Measurements from ENCODE around the gene AHRR. TPM values are rescaled to one million over a fixed set of nuclear protein-coding genes. Genes with fewer than 3 reads are reported as not detected.

AHRR gene
- total and polyA plus RNA-seq, 10 of the 15 experiments (the other 5 are each of a cell fraction or from before 2014, with no cell fraction given): 0.90 to 35.2 (median 19.2) TPM

DNA sequence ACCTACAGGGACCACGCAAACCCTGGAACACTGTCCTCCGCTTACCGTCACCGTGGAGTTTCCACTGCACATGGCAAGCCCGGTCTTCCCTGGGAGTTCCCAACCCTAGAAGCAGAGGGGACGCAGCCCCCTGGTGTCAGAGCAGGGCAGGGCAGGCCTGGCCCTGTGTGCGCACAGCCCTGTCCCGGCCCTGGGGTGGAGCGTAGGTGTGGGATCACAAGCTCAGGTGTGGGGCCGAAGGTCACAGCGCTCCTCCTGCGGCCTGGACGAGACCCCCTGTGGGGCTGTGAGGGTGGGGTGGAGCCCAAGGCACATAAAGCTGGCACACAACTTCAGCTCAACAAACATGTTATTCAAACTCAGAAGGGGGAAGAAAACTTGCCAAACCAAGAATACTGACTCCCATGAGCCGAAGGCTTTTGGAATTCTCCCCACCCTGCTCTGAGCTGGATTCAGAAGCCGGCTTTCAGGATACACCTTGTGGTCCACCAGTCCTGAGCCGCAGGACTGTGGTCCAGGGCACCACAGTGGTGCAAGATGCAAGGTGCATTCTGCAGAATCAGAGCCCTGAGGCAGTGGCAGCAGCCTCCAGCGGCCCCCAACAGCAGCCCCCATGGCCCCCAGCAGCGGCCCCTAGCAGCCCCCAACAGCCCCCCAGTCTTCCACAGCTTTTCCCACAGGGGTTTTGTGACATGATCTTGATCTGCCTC lies 109.6 kb downstream of the AHRR start:
- intact Hi-C loops (cut with micrococcal nuclease; ENCODE audit: unreplicated experiment) (loop anchor here (1.0 kb wide), 1 partner anchor 114 kb away; no protein-coding TSS in a partner anchor), in situ Hi-C loops (cut with MboI) (no loop called here)
- Histone ChIP-seq H3K79me2 (ENCODE audit: control insufficient read depth, insufficient read depth, low read length) (no peaks in the 10 kb centered on the region; the same call in 1 of the 2 replicates), H3K9ac (ENCODE audit: control insufficient read depth, insufficient read depth, low read length) (no peak overlapping the region), H3K36me3 (ENCODE audit: control insufficient read depth in 2 of 2, insufficient read depth in 2 of 2, low read length in 1 of 2) (peaks cover 6 to 30% of the 10 kb centered on the region in 2 experiments; a peak in 3 of 4 replicates), H4K20me1 (ENCODE audit: control insufficient read depth, insufficient read depth) (no peaks in the 10 kb centered on the region), H3K4me2 (ENCODE audit: control insufficient read depth, insufficient read depth) (no peak overlapping the region), H2AFZ (ENCODE audit: control insufficient read depth, low read depth, low read length) (no peak overlapping the region; the same call in 1 of the 2 replicates), H3K27me3 (replicated peaks in 1 of 2; ENCODE audit: control insufficient read depth in 2 of 2, insufficient read depth in 2 of 2, low read length in 1 of 2) (no peaks in the 10 kb centered on the region), H3K9me3 (replicated peaks; ENCODE audit: control insufficient read depth, insufficient read depth, low read length) (no peaks in the 10 kb centered on the region), H3K27ac (ENCODE audit: control insufficient read depth, insufficient read depth) (no peak overlapping the region), H3K4me1 (ENCODE audit: control insufficient read depth, insufficient read depth, low read length) (peaks cover 8% of the 10 kb centered on the region), H3K4me3 (no peak overlapping the region)
- SMC1A ChIA-PET (ENCODE audit: uncharacterized antibody, unreplicated experiment): interaction anchor here (0.6 to 3.7 kb wide), 13 partner anchors 11 to 114 kb away, joined by 3 to 33 read pairs (median 3); no protein-coding TSS in a partner anchor
- POLR2A ChIA-PET: interaction anchor here (0.6 to 1.0 kb wide), 3 partner anchors 99 to 114 kb away, joined by 3 to 5 read pairs (median 3); no protein-coding TSS in a partner anchor
- WGBS (ENCODE audit: insufficient coverage, insufficient replicate concordance, low lambda C conversion rate, missing lambda C conversion rate): 46% methylated on average over 18 of the region's 18 CpGs
- CTCF ChIA-PET: interaction anchor here (0.5 to 6.4 kb wide), 18 partner anchors 9 to 463 kb away, joined by 3 to 126 read pairs (median 6); partner anchors contain the start of gene AHRR
- ATAC-seq: peak; percentile 96
- FAIRE-seq: no peak
- no peak for DNase-seq (ENCODE audit: low read depth, low spot score)
- RAD21 ChIA-PET (ENCODE audit: unreplicated experiment): interaction anchor here (0.7 to 6.0 kb wide), 8 partner anchors 16 to 243 kb away, joined by 3 to 82 read pairs (median 3); partner anchors contain the start of genes AHRR and PDCD6
- BruUV-seq (replicated peaks): no TSS peak
- no peak for TF ChIP-seq ATF7 (IDR thresholded peaks at IDR 0.05; ENCODE audit: low read depth)
- TF ChIP-seq ESRRA (IDR thresholded peaks at IDR 0.05; ENCODE audit: low read length): no peak
- TF ChIP-seq FOXK2 (IDR thresholded peaks at IDR 0.05): no peak
- no peak for TF ChIP-seq ZZZ3 (IDR thresholded peaks at IDR 0.05; ENCODE audit: control insufficient read depth, insufficient read length, low read depth)
- TF ChIP-seq, protein P1, sequence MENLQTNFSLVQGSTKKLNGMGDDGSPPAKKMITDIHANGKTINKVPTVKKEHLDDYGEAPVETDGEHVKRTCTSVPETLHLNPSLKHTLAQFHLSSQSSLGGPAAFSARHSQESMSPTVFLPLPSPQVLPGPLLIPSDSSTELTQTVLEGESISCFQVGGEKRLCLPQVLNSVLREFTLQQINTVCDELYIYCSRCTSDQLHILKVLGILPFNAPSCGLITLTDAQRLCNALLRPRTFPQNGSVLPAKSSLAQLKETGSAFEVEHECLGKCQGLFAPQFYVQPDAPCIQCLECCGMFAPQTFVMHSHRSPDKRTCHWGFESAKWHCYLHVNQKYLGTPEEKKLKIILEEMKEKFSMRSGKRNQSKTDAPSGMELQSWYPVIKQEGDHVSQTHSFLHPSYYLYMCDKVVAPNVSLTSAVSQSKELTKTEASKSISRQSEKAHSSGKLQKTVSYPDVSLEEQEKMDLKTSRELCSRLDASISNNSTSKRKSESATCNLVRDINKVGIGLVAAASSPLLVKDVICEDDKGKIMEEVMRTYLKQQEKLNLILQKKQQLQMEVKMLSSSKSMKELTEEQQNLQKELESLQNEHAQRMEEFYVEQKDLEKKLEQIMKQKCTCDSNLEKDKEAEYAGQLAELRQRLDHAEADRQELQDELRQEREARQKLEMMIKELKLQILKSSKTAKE (IDR thresholded peaks at IDR 0.05; ENCODE audit: low read depth, poor library complexity, severe bottlenecking): no peak
- TF ChIP-seq, protein P2, sequence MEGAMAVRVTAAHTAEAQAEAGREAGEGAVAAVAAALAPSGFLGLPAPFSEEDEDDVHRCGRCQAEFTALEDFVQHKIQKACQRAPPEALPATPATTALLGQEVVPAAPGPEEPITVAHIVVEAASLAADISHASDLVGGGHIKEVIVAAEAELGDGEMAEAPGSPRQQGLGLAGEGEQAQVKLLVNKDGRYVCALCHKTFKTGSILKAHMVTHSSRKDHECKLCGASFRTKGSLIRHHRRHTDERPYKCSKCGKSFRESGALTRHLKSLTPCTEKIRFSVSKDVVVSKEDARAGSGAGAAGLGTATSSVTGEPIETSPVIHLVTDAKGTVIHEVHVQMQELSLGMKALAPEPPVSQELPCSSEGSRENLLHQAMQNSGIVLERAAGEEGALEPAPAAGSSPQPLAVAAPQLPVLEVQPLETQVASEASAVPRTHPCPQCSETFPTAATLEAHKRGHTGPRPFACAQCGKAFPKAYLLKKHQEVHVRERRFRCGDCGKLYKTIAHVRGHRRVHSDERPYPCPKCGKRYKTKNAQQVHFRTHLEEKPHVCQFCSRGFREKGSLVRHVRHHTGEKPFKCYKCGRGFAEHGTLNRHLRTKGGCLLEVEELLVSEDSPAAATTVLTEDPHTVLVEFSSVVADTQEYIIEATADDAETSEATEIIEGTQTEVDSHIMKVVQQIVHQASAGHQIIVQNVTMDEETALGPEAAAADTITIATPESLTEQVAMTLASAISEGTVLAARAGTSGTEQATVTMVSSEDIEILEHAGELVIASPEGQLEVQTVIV (IDR thresholded peaks at IDR 0.05; ENCODE audit: borderline replicate concordance, partially characterized antibody): no peak
- no peak for TF ChIP-seq BCLAF1 (IDR thresholded peaks at IDR 0.05)
- peak; percentile 59; the same call in 1 of the 2 replicates for TF ChIP-seq RELB (IDR thresholded peaks at IDR 0.05; ENCODE audit: low read depth)
- 0 out of 2 replicates have a peak, but pooled peaks have one; percentile 23 for TF ChIP-seq BACH1 (IDR thresholded peaks at IDR 0.05; ENCODE audit: borderline replicate concordance)
- TF ChIP-seq EGR1 (IDR thresholded peaks at IDR 0.05; ENCODE audit: borderline replicate concordance in 1 of 2, low read depth in 2 of 2, low read length in 2 of 2): peak in 1 of 2 experiments; percentile 8; a peak in 1 of 3 replicates
- TF ChIP-seq CEBPB (IDR thresholded peaks at IDR 0.05; ENCODE audit: borderline replicate concordance in 1 of 2, low read depth in 2 of 2, low read length in 2 of 2): no peak
- peak; percentile 31; the same call in 1 of the 2 replicates for TF ChIP-seq POLR2AphosphoS5 (IDR thresholded peaks at IDR 0.05; ENCODE audit: low read length)

Measured in GM12878 (cell line).